ENCODE data around the gene TRAF3IP3.
A peak's percentile ranks its signal among the peaks of the same experiment; 100 is the strongest.

Gene TRAF3IP3

DNA sequence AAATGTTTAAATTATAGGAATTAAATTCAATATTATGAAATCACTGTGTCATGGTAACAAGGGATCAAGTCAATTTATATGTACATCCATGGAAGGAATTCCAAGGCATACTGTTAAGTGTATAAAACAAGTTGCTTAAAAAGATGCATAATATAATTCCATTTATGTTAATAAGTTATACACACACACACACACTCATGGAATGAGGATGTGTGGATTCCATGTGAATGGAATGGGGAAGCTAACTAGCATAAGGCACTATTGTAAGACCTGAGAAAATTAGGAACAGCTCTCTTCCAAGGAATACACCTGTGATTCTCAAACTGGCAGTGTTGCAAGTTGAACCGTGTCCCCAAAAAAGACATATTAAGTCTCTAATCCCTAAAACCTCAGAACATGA, 17.6 kb upstream of the TRAF3IP3 start:
- DNase-seq, result no peak

DNA sequence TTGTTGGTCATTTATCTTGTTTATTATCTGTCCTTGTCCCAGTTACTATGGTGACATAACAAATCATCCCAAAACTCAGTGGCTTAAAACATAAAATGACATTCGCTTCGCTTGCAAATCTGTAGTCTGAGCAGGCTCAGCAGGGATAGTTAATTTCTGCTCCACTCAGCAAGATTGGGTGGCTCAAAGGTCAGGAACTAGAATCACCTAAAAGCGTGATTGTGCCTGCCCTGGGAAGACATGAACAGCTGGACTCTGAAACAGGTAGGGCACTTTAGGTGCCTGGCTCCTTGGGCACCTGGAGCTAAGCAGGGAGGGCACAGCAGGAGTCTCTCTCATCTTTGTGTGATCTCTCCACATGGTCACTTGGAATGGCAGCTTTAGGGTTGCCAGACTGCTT, 14.7 kb upstream of the TRAF3IP3 start:
- no peak for DNase-seq

DNA sequence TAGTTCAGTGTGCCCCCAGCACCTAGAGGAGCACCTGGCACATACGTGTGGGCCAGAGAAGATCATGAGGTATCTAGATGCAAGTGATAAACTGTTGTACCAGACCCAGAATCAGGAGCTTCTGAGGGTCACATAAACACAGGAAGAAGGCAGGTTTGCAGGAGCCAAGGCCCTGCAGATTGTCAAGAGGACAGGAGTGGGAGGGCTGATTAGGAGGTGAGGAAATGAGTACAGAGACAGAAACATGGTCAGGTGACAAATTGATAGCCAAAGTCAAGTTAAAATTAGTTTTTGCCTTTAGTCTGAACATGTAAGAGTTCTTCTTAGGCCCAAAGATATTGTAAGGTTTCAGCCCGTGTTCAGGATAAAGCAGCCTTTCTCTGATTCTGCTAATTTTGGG, 14.0 kb upstream of the TRAF3IP3 start:
- no peak for DNase-seq

DNA sequence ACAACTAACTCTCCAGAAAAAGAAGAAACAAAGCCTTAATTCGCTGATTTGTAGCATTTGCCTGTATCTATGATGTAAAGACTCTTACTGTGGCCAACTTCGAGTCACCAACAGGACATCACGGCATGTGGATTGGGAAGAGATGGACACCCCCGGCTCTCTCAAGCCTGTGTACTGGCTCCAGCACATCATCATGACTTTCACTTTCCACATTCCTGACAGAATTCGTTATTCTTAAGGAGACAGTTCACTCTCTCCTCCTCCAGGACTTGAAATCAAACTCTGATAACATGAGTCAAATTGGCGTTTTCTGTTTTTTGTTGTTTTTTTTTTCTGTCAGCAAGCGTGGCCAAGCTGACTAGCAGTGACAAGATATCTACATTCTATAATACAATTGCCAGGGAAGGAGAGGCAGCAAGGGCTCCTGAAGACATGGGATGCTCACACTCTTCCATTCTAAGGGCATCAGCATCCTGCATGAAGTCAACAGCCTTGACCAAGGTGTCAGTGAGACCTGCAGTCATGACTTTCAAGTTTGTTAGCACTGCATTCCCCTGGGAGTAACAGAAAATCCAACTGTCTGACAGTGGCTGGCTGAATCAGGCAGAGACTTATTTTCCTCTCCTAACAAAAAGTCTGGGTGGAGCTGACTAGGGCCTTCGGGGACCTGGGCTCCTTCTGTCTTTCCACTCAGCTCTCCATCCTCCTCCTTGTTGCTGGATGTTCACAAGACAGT, 13.3 kb upstream of the TRAF3IP3 start:
- no peak for DNase-seq

DNA sequence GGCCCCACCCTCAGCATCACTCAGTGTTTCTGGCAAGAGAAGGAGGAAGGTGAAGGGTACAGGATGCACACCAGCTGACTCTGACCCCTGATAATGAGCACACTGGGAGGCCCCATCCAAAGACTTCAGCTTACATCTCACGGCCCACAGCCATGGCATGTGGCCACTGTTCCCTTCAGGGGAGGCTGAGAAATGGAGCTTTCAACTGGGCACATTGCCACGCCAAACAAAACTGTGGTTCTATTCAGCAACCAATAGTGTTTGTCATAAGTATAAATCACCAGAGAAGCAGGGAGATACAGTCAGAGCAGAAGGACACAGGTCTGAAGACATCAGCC, 12.7 kb upstream of the TRAF3IP3 start:
- DNase-seq, result no peak

DNA sequence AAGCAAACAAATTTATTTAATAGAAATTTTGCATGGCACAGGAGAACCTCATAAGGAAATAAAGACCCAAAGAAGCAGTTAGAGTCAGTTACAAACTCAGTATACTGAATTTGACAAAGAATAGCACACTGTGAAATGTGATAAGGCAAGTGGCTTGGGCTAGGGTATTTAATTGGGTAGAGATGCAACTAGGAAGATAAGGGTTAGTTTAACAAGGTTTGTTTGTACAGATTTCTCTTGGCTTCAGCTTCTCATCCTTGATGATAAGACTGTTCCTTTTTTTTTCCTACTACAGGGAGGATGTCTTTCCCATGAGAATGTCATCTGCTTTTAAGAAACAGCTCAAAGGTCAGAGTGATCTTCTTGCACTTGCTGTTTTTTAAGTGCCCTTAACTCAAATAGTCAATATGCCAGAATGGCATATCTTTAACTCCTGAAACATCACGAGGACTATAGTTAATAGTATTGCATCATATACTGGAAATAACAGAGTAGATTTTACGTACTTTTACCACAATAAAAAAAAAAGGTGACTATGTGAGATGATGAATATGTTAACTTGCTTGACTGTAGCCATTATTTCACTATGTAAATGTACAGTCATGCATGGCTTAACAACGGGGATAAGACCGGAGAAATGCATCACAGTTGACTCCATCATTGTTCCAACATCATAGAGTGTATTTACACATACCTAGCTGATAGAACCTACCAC, 9.2 kb upstream of the TRAF3IP3 start:
- no peak for DNase-seq

DNA sequence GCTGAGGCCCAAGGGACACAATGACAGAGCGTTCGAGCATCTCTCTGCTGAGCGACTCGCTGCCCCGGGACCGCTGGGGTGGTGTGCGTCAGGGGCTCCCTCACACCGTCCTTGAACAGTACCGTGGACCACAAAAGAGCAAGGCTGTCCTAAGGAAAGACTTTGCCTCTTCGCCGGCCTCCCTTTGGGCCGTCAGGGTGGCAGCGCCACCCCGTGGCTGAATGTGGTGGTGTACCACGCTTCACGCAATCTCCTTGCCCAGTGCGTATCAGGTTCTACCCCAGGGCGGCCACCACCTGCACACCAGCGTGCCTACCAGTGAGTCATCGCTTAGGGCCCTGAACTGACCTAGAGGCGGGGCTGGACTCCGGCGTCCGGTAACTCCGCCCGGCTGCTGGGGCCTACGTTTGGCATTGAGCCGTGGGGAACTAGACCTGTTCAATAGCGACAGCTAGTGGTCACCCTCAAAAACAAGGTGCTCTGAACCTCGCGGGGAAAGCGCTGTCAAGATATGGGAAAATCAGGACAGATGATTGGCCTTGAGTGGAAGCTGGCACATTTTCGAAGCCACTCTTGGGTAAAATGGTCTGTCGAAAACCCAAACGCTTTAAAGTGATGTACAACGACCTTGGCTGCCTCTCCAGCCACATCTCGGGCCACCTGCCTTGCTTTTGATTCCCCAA, 8.1 kb upstream of the TRAF3IP3 start:
- DNase-seq, result peak; percentile 82

DNA sequence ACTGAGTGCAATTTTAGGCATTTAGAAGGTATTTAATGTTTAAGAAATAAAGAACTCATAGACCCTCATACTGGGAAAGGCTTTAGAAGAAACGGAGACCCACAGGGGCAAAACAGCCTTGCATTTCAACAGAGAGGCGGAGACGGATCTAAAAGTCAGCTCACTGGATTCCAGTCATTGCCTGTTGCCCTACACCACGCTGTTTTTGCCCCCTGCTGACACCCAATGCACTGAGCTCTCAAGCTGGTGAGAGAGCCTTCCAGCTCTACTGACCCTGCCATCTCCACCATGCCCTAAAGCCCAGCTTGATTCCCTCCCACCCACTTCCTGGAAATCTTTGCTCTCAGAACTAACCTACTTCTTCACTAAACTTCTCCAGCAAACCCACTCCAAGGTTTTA, 7.2 kb upstream of the TRAF3IP3 start:
- DNase-seq, result no peak

DNA sequence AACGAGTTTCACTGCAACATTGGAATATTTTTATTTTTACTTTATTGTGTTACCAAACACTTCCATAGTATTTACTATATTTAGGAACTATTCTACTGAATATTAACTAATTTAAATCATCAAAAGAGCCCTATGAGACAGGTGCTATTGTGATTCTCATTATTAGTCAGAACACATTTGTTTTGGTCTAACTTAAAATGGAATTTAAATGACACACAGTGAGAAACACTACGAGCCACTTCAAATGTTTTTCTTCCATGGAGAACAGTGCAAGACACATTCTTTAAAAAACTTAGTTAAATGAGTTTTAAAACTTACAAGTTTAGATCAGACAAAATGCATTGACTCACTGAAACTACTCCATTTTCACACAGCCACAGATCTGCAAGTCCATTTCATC, 6.6 kb upstream of the TRAF3IP3 start:
- DNase-seq, result no peak

DNA sequence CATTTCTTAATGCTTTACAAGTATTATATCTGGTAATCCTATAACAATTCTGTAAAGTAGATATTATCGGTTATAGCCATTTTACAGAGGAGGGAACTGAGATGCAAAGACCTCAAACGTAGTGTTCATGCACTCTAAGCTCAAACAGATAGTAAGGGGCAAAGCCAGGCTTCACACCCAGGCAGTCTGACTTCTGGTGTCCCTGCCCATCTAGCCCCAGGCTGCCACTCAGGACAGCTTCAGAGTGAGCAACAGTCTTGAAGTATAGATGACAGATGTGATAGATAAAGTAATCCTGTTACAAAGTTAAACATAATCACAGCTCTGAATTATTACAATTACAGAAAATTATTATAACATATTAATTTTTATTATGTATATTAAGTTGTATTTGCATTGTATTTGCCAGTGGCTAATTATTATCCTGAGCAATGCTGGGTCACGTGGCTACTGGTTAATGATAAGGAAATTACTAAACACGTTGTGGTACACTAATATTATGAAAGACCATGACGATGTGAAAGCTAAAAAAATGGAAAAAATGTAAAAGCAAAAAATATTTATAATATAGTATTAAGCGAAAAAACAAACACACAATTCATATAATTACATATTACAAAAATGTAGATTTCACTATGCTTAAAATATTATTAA, 6.1 kb upstream of the TRAF3IP3 start:
- DNase-seq, result no peak

DNA sequence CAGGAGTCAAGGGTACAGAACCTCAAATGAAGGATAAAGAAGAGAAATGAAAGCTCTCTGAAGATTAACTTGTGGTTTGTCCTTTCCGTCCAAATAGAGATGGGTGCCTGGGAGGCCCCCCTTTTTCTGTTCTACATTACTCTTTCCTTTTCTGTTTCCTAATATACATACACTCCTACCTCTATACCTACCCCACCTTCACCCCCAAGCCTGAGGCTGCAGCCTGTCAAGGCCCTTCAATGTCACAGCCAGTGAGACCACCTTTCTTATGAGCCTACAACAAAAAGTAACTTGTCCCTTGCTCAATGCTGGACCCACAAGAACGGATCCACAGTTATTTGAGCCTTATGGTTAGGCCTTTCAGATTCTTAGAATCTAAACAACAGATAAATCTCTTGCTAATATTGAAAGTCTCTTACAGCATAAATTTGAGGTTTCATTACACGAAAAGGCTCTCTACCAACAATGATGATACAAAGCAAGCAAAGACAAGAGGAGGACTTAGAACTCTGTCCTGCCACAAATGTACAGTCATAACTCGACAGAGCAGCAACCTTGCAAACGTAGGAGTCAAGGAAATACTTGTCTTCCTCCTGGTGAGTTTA, 4.1 kb upstream of the TRAF3IP3 start:
- DNase-seq, result no peak

DNA sequence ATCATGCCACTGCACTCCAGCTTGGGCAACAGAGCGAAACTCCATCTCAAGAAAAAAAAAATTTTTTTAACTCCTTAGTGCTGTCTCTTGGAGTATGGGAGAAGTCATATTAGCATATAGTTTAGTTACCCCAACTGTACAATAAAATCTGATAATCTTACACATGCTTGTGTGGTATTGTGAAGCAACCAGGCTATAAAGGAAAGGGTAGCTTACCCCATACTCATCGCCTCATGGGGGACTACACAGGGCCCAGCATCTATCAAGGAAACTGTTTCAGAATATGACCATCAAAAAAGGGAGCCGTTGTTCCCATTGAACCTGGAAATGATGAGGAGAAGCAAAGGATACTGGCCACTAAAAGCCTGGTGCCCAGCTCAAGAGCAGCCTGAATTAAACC, 3.0 kb upstream of the TRAF3IP3 start:
- no peak for DNase-seq

DNA sequence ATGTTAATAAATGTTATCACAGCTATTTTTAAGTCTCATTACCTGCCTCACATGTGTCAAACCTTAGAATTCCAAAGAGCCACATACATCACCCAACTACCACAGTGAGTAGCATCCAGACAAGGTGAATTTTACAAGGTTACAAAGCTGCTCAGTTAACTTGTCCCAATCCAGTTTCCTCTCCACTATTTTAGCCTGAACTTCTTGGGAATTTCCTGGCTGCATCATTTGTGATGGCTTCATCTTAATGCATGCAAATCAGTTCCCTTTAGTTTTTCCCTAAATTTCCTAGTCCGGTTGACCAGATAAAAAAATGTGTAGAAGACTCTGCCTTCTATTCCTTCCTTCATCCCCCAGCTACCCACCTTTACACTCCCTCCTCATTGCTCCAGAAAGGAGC, 597 bp upstream of the TRAF3IP3 start:
- DNase-seq, result no peak

DNA sequence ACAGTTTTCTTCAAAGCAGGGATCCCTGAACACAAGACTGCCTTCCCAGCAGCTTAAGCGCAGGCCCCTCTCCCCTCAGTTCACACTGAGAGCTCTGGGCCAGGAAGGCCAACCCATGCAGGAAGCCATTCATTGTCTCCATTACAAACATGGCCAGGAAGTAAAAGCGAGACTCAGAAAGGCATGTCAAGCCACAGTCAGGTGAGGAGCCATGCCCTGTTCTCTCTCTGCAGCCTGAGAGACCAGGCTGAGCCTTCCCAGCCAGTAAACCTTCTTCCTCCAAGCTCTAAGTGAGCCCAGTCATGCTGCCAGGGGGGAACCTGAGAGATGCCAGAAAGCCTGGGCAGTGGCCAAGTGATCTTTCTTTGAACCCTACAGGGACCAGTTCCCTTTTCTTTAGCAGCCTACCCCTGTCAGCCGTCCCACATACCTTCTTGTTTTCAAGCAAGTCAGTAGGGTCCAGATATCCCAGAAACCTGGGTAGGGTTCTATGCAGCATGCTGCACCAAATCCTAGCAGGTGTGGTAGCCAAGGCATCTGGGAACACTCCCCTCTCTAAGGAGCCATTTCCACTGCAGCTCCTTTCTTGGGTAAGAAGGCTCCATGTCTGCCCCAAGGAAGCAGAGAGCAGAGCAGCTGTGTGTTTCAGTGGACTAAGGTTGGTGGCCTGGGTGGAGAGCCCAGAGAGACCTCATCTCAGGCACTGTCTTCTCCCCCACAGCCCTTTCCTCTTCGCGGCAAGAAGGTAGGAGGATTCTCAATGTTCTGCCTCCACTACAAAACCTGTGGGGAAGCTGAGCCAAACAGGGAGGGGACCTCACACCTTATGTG, 977 bp downstream of the TRAF3IP3 start:
- peak; percentile 28 for DNase-seq

DNA sequence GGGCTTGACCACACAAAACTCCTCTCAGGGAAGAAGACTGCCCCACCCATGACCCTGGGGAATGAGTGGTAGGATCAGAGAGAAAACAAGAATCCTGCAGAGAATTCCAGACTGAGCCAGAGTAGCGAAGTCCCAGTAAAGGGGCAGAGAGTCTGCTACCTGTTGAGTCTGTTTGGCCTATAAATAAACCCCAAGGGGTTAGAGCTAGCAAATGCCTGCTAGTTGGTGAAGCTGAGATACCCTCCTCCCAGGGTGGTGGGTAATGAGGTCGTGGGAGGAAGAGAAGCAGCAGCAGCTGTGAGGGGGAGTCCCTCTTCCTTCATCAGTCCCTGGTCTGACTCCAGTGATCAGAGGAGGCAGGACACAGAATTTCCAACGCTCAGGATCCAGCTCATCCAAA, 2.5 kb downstream of the TRAF3IP3 start:
- DNase-seq, result no peak

DNA sequence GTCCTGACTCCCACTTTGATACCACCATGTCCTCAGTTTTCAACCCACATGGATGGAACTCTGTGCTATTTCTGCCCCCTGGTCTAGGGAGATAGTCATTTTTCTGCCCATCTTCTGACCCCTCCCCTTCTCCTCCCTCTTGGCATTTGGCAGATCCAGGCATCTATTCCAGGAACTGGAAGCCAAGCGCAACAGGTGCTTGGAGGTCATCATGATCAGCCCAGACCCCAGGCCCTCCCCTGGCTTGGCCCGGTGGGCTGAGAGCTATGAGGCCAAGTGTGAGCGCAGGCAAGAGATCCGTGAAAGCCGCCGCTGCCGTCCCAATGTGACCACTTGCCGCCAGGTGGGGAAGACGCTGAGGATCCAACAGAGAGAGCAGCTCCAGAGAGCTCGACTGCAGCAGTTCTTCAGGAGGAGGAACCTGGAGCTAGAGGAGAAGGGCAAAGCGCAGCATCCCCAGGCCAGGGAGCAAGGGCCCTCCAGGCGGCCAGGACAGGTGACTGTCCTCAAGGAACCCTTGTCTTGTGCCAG, 4.0 kb downstream of the TRAF3IP3 start:
- no peak for DNase-seq

DNA sequence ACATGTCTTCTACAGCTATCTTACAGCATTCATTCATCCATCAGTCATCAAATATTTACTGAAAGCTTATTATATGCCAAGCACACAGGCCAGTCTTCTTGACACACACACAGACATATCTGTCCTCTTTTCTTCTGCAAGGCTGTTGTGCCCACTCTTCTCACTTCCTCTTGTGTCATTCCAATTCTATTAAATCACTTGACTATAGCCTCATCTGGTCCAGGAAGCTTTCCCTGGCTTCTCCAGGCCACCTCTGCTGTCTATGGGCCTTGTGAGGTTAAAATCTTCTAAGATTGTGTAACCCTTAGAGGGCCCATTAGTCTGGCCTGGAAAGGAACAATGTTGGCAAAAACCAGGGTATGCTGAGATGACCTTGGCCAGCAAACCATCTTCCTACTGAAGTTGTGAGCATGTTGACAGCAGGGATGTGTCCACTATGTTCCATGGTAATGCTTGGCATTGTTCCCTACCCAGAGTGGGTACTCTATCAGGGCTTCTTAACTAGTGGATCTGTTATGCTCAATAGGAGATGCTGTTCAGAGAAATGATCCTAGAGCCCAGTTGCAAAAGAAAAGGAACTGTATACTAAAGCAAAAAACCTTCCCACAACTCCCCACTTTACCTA, 5.3 kb downstream of the TRAF3IP3 start:
- no peak for DNase-seq

DNA sequence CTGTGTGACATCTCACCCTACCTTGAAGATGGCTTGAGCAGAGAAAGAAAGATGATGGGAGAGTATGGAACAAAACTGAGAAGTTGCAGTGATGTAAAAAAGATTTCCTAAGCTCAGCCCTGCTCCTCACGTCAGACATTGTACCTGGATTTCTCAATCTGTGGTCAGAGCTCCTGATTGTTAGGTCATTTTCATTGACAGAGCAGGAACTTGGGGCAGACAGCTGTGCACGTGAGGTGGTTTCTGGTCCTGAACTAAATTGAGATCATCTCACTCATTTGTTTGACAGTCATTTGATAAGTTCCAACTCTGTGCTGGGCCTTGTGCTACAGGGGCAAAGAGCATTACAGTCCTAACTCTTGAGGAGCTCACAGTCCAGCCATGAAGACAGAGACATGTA, 10.2 kb downstream of the TRAF3IP3 start:
- no peak for DNase-seq

DNA sequence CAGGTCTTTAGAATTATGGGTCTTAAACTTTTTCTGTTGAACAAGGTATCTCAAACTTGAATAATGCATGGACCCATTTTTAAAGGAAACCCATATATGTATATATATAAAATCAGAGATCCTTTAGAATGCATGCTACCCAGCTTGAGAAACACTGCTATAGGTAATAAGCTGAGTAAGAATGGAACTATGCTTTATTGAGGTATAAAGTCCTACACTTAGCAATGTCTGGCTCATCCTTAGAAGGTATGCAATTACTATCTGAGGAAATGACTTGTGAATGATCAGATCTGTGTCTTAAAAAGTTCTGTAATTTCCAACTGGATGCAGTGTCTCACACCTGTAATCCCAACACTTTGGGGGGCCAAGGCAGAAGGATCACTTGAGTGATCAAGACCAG, 11.2 kb downstream of the TRAF3IP3 start:
- DNase-seq, result no peak

DNA sequence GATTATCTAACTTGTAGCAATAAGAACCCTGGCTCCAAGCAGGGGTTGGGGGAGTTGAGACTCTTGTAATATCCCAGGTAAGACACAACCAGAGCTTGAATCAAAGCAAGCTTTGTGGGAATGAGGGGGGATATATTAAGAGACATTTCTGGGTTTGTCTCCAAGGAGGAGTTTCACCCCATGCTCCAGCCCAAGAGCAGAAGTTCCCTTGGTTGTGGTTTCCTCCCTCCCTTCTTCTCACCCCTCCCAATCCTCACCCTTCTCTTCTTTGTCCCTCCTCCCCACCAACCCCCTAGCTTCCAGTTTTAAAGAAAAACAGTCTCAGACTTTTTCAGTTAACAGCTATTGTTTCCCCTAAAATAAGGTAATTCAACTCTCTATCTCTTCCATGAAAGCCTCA, 11.9 kb downstream of the TRAF3IP3 start:
- no peak for DNase-seq

DNA sequence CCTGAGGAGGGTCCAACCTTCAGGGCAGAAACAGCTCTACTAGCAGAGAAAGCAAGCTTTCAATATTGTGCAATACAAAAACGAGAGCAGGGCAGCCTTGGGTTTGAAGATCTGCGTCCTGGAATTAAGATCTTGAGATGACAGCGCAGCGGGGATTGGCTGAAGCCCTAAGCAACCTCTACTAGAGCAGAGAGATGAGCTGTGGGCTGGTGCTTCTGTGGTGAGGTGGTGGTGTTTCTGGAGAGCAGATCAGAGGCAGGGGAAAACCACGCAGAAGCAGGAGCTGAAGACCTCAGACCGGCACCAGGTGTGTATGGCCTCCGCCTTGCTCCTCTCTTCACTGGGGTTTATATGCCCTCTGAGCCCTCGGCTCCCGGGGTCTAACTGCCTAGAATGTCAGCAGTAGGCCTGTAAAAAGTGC, 12.5 kb downstream of the TRAF3IP3 start:
- DNase-seq, result peak; percentile 75

Data from activated CD8-positive, alpha-beta memory T cell treated with anti-CD3 and anti-CD28 coated beads, Interleukin-2, amount 50 U/mL, for 4 hours (primary cell).